ENCODE data around the gene POLA1.
A peak's percentile ranks its signal among the peaks of the same experiment; 100 is the strongest.

Gene POLA1

DNA sequence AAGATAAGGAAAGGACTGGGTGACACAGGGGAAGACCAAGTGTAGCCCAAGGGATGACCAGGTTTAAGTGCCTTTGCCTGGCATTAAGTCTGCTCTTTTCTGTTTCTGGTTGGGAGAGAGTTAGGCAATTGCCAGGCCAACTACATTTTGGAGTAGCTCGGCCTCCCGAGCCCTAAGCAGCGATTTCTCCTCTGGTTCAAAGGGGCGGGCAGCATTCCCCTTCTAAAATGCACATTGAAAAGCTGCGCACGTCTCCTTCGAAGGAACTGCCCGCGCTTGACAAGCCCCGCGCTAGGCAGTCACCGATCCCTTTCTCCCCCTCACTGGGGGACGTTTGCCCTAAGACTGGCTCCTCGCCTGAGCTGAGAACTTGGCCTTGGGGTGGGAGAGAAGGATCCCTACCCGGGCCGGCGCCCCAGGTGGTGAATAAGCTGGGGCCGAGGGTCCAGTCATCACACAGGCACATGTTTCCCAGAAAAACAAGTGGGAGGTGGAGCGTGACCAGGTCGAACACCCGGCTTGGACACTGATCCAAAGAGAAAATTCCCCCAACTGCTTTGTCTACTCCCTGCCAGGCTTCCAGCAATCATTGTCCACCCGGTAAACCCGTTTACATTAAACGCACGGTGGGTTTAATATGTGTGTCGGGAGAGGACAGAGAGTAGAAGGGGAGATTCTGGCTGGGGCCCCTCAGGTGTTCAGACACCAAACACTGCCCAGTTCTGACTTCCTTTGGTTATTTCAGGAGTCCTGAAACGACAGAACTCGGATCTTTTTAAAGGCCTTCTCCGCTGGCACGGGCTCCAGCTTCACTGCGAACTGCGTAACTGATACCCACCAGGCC, 318.1 kb downstream of the POLA1 start:
- no peak for DNase-seq

DNA sequence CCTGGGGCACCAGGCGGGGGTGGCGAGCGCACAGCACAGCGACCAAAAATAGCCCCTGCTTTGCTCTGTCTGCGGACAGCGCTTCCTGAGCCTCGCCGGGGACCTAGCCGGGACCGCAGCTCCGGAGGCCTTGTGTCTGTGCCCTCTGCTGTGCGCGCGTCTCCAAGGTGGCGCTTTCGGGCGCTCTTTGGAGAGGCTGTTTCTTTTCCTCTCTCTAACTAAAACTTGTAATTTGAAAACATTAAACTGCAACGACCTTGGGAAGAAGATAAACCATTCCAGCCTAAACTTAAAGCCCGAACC, 318.7 kb downstream of the POLA1 start:
- no peak for DNase-seq

DNA sequence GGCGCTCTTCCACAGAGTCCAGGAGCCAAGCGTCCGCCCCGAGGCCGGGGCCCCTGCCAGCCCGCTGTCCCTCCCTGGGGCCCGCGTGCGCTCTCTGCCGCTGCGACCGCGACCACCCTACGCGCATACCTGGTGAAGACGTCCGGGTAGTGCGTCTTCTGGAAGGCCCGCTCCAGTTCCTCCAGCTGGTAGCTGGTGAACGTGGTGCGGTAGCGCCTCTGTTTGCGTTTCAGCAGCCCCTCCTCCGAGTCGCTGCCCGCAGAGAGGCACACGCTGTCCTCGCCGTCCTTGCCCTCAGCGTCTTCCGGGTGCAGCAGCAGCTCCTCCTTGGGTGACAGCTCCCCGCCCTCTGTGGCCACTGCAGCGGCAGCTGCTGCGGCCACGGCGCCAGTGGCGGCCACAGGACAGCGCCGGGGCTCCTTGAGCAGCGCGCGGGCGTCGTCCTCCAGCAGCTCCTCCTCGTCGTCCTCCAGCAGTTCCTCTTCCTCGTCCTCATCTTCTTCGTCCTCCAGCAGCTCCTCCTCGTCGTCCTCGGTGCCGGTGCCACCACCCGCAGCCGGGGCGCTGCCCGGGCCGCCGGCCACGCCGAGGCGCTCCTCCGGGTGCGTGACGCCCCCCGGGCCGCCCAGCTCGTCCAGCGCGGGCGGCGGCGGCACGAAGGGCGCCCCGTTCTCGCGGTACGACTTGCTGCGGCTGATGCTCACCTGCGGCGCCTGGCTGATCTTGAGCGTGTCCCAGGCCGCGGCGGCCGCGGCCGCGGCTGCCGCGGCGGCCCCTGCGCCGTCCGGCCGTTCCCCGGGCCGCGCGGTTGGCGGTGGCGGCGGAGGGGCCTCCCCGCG, 319.3 kb downstream of the POLA1 start:
- no peak for DNase-seq

DNA sequence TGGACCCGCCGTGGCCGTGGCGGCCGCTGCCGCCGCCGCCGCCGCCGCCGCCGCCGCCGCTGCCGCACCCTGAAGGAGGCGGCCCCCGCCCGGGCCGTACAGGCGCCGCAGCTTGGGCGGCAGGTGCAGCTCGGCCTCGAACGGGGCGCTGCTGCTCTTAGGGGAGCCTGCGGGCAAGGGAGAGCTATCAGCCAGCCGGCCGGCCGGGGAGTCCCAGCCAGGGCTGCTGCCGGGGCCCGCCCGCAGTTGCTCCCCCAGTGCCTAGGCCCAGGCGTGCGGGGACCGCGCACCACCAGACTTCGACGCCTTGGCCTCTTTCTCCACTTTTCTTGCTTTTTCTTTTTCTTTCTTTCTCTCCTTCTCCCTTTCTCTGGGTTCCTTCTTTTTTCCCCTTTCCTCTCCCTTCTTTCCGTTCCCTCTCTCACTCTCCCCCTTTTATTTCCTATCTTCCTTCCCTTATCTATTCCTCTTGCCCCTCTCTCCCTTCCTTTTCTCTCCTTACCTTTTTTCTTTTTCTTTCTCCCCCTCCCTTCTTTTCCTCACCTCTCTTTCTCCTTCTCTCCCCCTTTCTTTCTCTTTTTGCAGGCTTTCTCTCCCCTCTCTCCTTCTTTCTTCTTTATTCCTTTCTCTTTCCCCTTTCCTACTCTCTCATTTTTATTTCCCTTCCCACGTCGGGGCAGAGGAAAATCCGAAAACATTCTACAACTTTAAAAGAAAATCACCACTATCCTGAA, 320.1 kb downstream of the POLA1 start:
- DNase-seq = no peak

DNA sequence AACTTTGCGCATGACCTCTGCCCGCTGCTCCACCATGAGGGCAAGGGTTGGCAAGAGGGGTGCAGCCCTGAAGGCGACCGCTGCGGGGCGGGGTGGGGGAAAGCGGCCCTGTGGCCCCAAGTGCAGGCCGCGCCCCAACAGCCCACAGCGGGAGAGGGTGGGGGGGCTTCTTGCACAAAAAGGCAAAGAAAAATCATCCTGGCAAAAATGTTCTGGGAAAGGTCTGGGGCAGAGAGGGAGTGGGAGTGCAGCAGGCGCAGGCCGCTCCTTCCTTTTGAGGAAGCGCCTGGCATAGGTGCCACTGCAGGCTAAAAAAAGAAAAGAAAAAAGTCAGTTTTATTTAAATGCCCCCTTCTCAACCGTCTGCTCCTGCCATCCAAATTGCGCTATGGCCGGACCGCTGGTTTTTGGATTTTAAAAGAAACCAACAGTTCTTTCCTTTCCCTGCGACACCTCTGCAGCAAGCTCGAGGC, 320.7 kb downstream of the POLA1 start:
- DNase-seq = no peak

DNA sequence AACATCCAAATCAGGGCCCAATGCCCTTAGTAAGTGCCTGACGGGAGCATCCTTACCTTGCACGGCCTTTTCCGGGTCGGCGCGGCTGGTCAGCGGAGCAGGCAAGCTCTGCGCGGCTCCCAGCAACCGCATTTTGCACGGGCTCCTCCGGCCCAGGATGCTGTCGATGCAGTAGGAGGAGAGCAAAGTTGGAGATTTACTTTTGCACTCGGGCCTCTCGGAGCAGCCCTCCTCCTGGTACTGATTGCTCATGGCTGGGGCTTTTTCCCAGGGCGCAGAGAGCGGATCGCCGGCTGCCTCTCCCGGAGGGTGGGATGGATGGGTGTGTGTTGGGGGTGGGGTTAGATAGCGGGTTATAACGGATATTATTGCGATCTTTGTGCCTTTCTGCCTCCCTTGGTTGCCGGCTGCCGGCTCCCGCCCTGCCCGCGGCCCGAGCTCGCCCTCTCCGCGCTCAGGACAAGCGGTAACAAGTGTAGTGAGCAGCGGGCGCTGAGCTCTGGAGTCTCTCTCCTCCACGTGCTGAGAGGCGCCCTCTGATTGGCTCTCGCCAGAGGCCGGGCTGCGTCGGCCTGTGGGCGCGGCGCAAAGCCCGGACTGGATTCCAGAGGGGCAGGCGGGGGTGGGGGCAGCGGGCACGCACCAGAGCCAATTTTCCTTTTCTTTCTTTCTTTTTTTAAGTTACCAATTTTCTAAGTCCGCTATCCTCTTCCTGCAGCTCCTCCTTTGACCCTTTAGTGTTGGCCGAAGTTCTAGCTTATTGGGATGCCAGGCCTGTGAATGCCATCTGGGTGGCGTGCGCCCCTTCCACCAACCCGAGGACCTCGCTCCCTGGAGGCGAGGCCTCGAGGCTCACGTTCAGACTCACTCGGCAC, 322.0 kb downstream of the POLA1 start, which contains the start of gene ARX:
TSS of gene ARX (minus strand) at position 480 of the 875 bp plus-strand sequence. CDS start at position 252, 228 bp downstream.
- DNase-seq = no peak

DNA sequence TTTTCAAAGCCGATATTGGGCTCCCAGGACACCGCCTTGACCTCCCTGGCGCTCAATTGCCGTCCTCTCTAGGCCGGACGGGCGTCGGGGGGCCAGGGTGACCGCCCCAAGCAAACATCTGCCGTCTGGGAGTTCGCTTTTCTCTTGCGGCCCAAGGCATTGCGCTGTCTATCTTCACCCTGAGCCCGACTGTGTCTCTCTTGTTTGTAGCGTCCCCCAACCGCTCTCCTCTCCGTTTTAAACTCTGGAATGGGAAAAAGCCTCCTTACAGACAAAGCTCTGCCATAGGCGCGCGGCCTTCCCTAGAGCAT, 322.6 kb downstream of the POLA1 start:
- DNase-seq = no peak

DNA sequence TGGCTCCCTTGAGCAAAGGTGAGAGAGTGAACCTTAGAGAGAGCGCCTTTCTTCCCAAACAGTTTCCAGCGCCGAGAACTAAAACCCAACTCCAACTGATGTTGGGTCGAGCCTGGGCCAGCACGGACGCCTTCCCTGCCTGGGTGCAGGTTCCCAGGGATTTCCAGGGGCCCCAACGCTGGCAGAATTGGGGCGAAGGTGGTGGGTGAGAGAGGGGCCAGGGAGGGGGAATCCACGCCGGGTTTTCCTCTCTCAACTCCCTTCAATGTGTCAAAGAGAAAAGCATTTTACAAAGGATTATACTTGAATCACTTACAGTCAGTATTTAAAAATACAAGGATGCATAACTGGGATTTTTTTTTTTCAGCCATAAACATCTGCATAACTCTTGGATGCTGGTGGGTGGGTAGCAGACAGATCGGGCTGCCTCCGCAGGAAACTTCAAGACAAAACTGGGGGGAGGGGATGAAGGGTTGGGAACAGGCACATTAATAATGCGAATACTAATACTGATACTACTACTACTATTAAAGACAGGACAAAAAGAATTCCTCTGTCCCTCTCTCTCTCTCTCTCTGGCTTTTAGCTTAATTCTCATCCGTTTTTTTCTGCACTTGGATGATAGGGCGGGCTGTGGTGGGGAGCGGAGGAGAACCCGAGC, 323.4 kb downstream of the POLA1 start:
- no peak for DNase-seq

DNA sequence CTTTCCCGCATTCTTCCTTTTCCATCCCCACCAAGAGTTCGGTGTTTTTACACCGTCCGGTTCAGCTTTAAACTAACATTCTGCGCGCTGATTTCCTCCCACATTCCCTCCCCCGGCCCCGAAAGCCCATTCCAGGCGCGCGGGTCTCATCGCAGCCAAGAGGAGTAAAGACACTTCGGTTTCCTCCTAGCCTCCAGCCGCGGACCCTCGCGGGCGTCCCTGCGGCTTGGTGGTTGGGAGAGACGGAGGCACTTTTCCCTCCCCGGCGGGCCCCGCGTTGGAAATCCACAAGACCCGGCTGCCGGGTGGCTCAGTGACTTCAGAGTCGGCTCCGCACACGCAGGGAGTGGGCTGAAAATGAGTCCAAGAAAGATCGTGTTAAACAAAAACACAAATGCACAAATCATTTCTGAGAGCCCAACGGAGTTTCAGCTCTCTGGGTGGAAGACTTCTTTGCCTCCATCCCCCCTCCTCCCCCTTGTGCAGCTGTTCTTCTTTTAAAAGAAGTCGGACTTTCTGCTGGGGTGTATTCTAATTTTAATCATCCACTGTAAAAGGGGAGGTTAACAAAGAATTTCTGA, 324.0 kb downstream of the POLA1 start:
- no peak for DNase-seq

DNA sequence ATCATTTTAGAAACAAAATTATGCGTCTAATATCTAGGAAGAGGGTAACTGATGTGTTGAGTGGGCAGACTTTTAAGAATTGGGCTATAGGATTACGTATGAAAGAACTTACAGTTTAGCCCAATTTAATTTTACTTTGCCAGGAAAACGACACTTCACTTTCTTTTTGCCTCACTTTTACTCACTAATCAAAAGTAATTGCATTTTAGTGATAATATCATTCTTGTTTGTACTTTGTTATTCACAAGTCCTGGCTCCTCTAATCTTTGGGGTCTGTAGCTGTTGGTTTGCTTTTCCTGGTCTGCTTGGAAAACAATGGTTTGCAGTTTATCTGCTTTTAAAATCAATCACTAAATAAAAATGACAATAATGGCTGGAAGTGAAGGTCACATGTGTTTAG, 325.0 kb downstream of the POLA1 start:
- DNase-seq = no peak

DNA sequence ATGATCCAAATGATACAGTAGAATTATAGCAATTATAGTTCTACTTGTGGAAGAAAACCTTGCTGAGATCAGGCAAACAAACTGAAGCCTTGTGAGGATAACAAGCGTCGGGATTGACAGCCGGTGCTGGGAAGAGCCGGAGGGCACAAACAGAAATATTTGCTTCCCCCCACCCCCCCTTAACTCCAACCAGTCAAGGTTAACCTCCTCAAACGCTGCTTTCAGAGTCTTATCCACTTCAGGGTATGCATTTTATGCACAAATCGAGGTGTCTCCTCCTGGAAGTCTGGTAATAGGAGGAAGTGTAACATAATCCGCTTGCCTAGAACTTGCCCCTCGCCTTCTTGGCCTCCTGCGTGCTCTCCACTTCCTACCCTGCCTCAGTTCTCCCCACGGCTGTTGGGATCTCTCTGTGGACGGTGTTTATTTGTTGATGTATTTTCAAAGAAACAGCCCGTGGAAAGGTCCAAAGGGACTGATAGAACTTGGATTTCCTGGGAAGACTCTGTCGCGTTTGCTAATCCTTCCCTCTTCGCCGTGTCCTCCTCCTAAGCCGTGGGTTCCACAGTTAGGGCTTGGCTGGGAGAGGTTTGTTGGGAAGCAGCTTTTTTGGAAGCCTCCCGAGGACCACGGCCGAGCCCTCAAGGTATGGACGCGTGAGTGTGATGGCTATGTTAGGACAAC, 326.1 kb downstream of the POLA1 start:
- no peak for DNase-seq

DNA sequence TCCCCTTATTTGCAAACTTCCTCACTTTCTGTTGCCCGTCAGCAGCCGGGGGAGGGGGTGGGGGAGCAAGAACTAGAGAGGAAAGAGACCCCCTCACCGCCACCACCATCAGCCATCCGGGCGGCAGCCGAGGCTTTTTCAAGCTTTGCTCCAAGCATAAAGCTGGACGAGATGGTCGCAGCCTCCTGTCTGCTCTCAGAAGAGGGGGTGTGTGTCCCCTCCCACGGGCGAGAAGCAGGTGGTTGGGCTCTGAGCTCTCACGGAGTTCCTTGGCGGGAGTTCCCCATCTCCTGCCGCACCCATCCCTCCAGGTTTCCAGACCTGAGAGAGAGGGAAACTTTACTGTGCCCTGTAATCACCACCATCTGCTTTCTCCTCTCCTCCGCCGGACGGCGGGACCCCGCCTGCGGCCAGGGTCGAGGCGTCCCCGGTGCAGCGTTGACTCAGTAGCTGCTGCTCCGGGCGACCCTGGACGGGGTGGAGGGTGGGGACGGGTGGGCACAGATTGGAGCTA, 326.7 kb downstream of the POLA1 start:
- DNase-seq = peak; percentile 34

DNA sequence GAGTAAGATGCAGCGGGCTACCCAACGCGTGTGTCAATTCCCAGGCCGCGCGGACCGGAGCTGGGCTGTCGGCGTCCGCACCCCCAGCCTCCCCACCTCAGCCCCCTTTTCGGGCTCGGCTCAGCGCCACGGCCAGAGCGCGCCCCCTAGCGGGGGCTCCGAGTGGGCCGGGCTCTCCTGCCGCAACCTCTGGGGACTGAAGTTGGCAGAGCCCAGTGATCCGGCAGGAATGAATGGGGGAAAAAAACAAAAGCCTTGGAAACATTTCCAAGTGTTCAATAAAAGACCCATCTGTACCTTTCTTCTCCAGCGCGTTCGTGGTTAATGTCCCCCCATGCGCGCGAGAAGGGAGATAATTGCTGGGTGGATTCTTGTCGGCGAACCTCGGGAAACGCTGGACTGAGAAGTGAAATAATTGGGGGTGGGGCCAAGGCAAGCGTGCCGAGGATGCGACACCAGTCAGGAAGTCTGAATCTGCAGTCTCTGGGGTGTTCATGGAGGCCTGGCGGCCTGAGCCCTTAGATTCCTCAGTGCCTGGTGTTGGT, 327.3 kb downstream of the POLA1 start:
- DNase-seq = peak; percentile 56

DNA sequence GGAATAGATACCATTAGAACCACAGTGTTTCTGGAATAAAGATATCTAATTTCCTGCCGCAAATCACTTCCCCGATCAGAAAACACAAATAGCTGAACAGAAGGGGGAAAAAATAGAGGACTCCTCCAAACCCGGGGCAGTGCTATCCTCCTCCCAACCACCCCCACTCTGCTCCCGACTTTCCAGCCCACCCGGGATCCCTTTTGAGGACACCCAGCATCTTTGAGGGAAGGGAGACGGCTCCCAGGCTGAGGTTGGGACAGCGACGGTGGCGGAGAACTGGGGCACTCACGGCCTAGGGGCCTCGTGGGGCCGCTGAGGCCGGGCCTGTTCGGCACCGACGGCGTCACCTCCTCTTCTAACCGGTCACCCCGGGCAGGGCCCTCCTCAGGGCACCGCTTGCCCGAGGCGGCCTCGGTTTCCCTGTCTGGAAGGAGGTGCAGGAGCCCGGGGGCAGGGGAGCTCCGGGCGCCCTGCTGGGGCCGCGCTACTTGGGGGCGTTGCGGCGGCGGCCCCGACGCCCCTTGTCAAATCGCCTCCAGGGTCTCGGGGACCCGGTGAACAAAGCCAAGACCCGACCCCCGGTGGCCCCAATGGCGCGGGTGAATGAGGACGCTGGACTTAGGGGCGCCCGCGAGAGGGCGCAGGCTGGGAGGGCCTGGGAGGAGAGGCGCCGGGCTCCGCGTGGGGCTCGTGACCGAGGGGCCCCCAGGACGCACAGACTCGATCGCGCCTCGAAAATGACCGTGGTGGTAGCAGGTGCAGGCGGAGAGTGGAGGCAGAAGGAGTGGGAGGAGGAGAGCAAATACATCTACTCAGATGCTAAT, 329.0 kb downstream of the POLA1 start:
- DNase-seq = no peak

DNA sequence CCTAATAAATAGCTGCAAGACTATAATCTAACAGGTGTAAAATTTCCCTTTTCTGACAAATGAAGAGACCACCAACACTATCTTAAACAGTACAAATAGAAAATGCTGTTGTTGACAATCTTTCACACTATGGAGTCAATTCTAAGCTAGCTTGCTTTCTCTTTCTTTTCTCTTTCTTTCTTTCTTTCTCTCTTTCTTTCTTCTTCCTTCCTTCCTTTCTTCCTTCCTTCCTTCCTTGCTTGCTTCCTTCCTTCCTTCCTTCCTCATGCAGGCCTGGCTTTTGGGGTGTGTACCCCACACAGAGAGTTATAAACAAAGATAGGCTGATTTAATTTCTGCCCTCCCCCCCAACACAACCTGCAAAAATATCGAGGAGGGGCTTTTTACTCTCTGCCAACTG, 330.2 kb downstream of the POLA1 start:
- DNase-seq = no peak

DNA sequence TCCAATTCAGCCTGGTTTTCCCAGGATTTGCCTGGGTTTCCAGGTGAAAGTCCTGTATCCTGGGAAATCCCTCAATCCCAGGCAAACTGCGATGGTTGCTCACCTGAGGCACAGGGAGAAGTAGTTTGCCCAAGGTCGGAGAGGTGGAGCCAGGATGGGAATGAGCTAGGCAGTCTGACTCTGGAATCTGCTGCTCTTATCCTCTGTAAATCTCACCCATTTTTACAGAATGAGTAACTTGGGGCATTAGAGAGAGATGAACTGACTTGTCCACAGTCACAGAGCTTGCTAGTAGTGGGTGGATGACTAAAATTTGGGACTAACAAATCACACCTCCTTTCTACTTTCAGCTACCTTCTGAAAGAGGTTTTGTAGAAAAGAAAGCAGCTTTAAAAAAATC, 331.9 kb downstream of the POLA1 start:
- no peak for DNase-seq

DNA sequence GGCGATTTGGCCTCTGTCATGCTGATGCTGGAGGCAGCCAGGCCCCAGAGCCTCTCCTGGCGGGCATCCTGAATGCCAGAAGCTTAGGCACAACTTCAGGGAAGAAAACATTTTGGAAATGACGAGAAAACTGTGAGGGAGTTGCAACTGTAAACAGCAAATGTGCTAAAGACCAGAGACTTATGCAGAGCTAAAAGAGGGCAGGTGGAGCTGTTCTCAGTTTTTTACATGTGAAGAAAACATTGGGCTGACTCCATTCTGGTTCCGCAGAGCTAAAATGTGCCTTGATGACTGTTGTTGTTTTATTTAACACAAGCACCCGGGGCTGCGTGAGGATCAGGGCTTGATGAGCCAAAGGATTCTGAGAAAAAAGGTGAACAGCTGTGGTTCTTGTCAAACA, 332.9 kb downstream of the POLA1 start:
- DNase-seq = no peak

DNA sequence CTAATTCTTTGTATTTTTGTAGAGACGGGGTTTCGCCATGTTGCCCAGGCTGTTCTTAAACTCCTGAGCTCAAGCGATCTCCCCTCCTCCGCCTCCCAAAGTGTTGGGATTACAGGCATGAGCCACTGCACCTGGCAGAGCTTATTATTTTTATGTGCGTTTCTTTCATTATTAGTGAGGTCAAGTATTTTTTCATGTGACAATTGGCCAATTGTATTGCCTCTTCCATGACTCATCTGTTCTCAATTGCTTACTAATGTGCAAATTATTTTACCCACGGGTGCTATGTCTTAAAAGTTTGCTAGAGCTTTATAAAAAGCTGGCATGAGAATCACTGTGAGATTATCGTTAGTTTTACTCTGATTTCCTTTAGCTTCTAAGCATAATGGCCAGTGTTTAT, 335.0 kb downstream of the POLA1 start:
- no peak for DNase-seq

DNA sequence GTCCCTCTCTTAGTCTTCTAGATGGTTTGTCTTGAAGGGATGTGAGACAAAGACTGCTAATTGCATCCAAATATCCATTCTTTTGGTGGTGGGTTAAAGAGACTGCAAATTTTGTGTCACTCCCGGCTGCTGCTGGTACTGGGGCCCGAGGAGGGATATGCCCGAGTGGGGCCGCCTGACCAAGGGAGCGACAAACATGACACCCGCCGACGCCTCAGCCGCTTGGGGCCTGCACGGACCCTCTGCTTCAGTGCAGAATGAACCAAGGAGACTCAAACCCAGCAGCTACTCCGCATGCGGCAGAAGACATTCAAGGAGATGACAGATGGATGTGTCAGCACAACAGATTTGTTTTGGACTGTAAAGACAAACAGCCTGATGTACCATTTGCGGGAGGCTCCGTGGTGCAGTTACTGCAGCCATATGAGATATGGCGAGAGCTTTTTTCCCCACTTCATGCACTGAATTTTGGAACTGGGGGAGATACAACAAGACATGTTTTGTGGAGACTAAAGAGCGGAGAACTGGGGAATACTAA, 335.6 kb downstream of the POLA1 start:
- no peak for DNase-seq
